GM12892 (cell line): ENCODE data around the gene PKP4.

ENCODE experiments used
- POLR2A ChIP-seq: IDR thresholded peaks from 2 replicates; pipeline ENCODE4 v1.6.1; 2011; ENCODE audit warnings: low read depth, low read length, control low read depth
- POLR2AphosphoS5 ChIP-seq: IDR thresholded peaks from 2 replicates; pipeline ENCODE4 v1.6.1; 2011; ENCODE audit warnings: low read depth, low read length, control low read depth
- TAF1 ChIP-seq: IDR thresholded peaks from 2 replicates; pipeline ENCODE4 v1.6.1; 2011; ENCODE audit warnings: low read depth, mild to moderate bottlenecking, control low read depth, low read length, borderline replicate concordance

GRCh38 chr2:158689391-158689790 lies 232.6 kb downstream of the PKP4 start:
- no peak for TF ChIP-seq POLR2AphosphoS5
- TF ChIP-seq POLR2A = no peak
- no peak for TF ChIP-seq TAF1
